Fibroblast of upper back skin (primary cell): ENCODE data around the gene MROH7.

Experiments
- DNase-seq: peaks from one replicate; pipeline ENCODE4 v3.0.0-alpha.2; 2013

MROH7 gene

DNA sequence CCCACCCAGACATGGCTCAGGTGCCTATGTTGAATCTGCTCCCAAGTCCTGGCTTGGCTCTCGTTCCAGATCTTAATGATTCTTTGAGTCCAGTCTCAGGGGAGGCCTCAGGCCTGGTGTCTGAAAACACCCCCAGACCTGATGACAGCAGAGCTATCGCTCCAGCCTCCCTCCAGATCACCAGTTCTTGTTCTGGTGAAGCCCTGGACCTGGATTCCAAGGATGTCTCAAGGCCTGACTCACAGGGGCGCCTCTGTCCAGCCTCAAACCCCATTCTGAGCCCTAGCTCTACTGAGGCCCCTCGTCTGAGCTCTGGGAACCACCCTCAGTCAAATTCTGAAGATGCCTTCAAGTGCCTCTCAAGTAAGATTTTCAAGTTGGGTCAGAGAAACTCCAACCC, 11.4 kb downstream of the MROH7 start:
- peak; percentile 10 for DNase-seq

DNA sequence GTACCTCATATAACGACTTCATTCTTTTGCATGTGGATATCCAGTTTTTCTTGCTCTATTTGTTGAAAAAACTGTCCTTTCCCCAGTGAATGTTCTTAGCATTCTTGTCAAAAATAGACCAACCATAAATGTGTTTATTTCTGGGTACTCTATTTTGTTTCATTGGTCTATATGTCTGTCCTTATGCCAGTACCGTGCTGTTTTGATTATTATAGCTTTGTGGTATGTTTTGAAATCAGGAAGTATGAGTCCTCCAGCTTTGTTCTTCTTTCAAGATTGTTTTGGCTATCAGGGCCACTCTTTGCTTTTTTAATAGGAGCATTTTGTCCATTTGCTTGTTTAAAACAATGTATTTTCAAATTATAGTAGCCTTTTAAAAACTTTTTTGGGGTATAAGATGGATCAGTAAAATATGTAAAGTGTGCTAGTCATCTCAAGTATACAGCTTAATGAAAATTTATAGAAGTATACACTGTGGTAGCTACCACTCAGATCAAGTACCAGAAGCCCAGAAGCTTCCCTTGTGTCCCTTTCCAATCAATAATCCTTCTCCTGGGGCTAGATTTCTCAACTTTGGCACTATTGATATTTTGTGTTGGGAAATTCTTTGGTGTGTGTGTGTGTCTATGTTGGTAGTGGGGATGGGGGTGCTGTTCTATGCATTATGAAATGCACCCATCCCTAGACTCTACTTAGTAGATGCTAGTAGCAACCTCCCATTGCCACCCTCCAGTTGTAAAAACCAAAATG, 16.8 kb downstream of the MROH7 start:
- no peak for DNase-seq

DNA sequence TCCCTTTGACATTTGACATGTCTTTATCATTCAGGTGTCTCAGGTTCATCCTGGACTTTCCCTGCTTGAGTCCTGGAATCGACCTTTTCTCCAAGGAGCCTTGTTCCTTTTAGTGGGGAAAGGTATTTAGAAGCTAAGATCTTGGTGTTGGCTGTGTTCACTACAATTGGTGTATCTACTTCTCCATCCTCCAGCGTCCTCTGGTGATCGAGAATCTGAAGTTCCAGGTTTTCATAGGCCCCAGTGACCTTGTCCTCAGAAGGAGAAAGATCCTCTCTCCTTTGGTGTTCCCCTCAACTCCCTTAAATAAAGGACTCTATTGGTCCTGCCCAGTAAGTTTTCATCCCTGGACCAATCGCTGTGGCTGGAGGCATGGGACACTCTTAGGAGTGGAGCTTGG, 22.1 kb downstream of the MROH7 start:
- no peak for DNase-seq

DNA sequence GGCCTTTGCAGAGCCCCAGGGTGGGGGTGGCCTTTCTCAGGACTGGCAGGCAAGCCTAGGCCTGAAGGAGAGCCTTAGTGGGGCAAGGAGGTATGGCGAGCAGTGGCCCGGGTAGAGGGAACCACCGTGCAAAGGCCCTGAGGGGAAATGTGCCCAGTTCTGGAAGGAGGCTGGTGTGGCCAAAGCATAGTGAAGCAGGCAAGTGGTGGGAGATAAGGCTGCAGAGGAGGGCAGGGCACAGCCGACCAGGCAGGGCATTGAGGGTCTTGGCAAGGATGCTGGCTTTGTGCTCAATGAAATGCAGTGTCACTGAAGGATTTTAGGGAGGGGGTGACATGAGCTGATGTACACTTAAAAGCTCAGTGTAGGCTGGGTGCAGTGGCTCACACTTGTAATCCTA, 22.8 kb downstream of the MROH7 start:
- DNase-seq, result no peak

DNA sequence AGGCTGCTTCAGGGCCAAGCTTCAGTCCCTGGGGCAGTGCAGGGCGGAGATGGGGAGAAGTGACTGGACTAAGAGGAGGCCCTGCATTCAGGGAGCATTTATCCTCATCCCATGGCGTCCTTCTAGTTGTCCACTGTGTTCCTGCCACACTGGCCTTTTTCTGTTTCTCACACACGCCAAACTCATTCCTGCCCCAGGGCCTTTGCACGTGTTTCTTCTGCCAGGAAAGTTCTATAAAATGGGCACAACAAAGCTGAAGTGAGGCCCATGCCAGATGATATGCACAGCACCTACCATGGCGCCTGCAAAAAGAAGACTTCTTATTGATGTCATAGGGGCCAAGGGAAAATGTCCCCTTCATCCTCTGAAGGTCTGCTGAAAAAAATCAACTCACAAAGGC, 24.3 kb downstream of the MROH7 start:
- no peak for DNase-seq

DNA sequence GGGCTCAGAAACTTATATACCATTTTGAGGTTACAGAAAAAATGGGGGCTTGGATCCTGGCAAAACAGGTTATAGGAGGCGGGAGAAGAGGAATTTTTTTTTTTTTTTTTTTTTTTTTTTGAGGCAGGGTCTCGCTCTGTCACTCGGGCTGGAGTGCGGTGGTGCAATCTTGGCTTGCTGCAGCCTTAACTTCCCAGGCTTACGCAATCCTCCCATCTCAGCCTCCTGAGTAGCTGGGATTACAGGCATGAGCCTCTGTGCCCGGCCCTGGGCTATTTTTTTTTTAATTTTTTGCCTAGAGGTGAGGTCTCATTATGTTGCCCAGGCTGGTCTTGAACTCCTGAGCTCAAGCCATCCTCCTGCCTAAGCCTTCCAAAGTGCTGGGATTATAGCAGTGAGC, 24.7 kb downstream of the MROH7 start:
- DNase-seq, result no peak

DNA sequence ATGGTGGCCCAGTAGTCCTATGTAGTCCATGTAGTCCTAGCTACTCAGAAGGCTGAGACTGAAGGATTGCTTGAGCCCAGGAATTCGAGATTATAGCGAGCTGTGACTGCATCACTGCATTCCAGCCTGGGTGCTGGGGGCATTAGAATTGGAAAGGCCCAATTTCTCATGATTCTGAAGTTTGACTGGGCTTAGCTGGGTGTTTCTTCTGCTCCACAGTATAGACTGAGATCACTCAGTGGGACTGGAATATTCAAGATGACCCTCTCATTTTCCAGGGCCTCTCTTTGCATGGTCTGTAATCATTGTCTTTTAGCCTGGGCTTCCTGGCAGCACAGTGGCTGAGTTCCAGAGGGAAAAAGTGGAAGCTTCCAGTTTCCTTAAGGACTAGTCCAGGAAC, 26.2 kb downstream of the MROH7 start:
- DNase-seq, result no peak

DNA sequence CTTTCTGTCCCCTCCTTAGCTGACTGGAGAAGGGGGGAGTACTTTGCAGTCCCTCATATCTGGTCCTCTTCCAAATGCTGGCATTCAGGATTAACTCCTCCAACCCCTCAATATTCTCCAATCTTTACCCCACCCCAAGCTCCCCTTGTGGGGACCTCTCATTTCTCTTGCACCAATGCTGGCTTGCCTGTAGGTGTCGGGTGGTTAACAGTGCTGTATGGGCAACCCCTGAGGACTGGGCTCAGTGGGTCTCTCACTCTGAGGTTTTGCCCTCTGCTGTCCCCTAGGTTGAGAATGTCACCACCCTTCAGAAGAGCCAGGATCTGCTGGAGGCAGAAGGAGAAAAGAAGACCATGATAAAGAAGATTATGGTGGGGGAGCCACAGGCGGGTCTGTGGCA, 27.0 kb downstream of the MROH7 start:
- no peak for DNase-seq

DNA sequence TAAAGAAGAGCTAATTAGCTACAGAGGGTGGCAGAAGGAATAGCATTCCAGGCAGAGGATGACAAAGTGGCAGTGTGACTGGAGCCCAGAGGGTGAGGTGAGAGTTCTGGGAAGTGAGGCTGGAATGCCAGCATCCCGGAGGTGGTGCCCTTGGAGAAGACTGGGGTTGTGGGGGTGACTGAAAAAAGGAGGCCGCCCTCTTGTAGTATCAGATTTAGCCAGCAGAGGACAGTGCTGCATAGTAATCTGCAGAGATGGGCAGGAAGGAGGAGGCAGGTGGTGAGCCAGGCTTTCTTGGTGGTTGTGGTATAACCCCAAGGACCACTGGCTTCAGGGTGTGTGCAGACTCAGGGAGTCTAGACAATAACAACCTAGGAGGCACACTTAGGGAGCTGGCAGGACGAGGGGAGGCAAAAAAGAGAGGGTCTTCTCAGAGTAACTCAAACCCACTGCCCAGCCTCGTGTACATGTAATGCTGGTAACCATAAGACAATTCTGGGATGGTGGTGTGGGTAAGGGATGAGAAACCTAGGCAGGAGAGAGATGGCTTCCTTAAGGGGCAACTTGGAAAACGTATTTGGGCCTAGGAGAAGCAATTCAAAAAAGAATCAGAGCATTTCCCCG, 30.5 kb downstream of the MROH7 start:
- DNase-seq, result peak; percentile 38

DNA sequence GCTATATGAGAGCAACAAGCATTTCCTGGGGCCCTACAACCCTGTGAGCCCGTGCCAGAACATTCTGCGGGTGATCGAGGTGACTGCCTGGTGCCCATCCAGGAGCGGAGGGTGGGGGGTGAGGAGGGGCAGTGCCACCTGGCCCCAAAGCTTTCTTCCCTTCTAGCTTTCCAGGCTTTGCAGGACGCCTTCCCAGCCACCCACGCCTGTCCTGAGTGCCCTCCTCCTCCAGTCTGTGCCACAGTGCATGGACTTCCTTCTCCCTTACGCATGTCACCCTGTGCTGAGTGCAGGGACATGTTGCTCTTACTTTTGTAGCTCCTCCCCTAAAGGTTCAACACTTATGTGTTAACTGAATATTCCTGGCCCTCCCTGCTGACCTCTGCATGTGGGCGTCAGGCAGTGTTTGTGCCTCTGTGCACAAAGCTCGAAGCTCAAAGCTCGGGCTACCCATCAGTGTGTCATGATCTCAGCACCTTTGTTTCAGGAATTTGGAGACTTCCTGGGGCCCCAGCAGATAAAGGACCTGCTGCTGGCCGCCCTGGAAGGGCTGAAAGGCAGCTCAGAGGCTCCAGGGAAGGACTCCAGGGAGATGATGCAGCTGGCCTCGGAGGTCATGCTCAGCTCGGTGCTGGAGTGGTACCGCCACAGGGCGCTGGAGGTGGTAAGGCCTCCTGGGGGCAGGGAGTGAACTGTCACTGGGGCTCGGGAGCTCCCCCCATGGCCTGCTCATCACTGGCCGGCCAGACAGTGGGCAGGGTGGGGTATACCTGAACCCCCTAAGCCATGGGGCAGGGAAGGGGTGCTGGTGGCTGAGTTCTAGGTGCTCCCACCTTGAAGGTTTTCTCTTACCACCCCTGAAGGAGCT, 37.4 kb downstream of the MROH7 start:
- DNase-seq, result no peak

DNA sequence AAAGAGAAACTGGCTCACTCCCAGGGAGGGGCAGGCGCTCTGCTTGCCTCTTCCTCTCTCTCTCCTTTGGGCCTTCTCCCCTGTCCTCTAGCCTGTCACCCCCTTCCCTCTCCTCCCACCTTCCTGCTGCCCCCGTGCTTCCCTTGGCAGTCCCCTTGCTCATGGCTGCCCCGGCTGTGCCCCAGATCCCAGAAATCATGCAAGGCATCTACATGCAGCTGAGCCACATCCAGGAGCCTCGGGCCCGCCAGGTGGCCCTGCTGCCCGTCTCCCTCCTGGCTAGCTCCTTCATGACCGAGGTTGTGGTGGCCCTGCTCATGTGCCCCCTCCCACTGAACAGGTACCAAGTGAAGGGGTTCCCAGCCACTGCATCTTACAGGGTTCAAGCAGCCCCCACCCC, 38.1 kb downstream of the MROH7 start:
- DNase-seq, result no peak

DNA sequence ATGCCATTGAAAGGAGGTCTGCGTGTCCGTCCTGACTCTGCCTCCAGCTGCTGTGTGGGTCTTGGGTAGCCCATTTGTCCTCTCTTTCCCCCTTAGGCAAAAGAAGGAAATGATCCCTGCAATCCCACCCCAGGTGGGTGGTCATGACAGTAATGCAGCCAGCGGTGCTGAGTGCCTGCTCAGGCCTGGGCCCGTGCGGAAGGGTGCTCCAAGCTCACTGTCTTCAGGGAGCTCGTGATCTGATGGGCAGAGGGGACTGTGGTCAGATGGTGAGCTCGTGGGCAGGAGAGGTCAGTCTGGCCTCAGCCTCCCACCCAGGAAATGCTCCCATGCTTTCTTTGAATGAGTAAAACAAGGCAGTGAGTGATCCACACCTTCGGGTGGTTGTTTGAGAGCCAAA, 38.8 kb downstream of the MROH7 start:
- DNase-seq, result no peak

DNA sequence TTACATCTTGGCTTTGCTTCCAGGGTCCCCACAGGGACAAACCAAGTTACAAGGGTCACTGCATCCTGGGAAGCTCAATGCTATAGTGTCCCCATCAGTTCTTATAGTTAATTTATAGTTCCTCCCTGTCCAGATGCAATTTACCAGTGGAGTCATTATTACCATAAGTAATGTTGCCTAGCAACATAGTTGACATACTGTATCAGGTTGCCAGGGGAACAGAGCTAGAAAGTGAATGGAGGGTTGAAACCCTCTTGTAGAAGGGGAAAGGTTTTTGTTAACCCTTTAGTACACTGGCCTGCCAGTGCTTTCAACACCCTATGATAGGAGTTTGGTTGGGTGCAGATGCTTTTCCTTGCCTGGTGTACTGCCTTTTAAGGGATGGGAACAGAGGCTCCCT, 39.8 kb downstream of the MROH7 start:
- DNase-seq, result no peak

DNA sequence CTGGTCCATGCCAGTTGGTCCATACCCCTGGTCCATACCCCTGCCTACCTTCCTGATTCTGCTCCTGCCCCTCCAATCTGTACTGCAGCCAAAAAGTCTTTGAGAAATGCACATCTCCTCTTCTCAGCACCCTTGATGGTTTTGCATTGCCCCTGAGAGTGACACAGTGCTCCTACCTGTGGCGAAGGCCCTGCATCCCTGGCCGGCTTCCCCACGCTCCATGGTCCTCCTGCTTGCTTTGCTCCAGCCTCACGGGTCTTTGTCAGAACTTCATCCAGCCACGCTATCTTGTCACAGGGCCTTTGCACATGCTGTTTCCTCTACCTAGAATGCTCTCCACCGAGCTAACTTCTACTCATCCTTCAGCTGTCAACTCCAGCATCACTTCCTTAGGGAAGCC, 41.9 kb downstream of the MROH7 start:
- no peak for DNase-seq

DNA sequence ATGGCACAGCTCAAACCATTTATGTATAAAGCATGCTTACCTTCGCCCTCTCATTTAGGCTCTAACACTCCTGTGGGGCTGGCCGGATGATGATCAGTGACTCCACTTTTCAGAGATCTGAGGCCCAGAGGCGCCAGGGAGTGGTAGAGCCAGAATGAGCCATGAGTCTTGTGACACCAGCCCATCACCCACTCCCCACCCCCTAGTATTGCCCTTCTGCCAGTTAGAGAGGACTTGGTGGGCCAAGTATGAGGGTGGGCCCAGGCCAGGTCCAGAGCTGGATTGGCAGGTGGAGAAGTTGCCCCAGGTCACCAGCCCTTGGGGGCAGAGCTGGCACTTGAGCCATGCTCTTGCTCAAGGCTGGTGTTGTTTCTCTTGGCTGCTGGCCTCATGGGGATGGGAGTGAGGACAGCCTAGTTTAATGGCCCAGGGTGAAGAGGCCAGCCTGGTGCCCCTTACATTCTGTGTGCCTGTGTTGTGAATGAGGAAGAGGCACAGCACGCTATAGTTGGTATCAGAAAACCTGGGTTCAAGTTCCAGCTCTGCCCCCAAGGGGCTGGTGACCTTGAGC, 43.8 kb downstream of the MROH7 start:
- no peak for DNase-seq

DNA sequence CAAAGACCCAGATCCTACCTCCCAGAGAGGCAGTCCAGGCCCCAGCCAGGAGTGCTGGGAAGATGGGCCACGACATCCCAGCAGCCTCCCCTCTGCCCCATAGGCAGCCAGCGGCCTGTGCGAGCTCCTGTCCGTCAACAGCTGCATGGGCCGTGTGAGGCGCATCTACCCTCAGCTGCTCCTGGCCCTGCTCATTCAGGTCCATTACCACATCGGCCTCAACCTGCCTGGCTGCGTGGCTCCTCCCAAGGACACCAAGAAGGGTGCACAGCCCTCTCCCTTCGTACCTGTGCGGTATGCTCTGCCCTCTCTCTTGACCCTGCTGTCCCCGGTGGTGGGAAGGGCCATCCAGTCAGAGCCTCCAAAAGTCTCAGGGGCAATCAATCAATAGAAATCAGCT, 44.6 kb downstream of the MROH7 start:
- DNase-seq, result no peak

DNA sequence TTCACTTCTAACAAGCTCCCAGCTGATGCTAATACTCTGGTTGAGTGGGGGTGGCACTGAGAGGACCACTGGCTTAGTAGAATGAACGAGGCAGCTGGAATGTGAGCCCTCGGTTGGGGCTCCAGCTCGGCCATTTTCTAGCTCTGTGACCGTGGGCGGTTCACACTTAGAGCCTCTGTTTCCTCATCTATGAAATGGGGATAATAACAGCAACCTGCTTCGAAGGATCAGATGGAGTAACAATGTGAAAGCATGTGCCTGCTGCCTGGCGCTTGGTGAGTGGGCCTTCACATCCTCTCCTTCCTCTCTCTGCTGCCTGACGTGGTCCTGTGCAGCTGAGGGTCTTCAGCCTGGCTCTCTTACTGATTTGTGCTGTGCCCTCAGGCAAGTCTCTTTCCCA, 53.2 kb downstream of the MROH7 start:
- no peak for DNase-seq

DNA sequence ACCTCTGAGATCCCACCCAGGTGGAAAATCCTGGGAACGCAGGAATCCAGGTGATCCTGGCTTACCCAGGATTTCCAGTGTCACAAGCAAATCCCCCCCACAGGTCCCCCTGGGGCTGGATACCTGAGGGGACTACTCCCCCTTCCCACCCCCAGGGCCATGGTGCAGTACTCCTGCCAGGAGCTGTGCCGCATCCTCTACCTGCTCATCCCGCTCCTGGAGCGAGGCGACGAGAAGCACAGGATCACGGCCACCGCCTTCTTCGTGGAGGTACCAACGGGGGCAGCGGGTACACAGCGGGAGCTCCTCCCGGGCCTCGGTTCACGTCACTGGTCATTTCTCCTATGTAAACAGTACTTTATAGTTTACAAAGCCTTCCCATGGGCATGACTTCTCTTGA, 53.6 kb downstream of the MROH7 start:
- DNase-seq, result no peak

DNA sequence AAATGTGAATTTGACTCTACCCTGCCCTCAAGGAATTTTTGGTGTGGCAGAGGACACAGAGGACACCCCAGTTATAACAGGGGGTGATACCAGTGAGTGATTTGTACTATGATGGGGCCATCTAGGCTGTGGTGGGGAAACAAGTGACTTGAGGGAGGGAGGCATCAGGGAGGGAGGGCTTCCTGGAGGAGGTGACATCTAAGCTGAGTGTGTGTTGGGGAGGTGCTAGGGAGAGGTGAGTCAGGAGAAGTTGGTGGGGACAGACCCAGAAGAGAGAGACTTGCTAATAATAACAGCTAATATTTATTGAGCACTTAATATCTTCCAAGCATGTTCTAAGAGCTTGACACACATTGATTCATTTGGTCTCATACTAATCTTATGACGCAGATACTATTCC, 54.2 kb downstream of the MROH7 start:
- no peak for DNase-seq

DNA sequence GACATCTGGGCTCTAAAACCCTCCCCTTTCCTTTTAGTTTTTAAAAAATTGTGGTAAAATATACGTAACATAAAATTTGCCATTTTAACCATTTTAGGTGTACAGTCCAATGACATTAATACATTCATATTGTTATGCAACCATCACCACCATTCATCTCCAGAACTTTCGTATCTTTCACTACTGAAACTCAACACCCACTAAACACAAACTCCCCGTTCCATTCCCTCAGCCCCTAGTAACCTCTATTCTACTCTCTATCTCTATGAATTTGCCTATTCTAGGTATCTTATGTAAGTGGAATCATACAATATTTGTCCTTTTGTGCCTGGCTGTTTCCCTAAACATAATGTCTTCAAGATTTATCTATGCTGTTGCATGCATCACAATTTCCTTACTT, 54.7 kb downstream of the MROH7 start:
- DNase-seq, result no peak

DNA sequence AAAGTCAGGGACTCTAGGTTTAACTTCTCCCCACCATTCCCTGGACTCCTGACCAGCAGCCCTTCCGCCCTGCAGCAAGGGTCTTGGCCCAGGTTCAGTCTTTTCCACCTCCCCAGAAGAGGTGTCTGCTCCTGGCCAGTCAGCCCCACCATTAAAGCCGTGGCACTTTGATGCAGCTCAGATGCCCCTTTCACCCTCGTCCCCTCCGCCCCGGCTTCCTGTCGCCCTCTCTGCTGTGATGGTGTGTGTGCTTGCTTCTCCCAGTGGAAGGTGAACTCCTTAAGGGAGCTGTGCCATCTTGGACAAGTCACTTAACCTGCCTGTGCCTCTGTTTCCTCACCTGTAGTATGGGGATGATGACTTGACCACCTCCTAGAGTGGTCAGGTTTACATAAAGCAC, 56.3 kb downstream of the MROH7 start:
- no peak for DNase-seq

DNA sequence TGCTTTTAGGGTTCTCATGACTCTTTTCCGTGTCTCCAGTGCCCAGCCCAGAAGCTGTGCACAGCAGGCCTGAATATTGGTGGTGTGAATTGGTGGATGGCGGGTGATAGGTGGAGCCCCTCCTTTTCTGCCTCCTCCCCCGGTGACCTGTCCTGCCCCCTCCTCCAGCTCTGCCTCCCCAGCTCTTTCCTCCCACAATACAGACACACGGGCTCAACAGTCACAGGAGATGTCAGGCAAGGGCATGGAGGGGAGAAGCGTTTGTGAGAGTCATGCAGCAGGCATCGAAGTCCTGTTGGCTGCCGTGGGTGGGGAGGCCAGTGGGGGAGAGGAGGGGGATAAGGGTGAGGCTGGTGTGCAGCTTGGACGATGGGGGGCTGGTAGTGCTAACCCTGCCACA, 56.8 kb downstream of the MROH7 start:
- DNase-seq, result no peak

DNA sequence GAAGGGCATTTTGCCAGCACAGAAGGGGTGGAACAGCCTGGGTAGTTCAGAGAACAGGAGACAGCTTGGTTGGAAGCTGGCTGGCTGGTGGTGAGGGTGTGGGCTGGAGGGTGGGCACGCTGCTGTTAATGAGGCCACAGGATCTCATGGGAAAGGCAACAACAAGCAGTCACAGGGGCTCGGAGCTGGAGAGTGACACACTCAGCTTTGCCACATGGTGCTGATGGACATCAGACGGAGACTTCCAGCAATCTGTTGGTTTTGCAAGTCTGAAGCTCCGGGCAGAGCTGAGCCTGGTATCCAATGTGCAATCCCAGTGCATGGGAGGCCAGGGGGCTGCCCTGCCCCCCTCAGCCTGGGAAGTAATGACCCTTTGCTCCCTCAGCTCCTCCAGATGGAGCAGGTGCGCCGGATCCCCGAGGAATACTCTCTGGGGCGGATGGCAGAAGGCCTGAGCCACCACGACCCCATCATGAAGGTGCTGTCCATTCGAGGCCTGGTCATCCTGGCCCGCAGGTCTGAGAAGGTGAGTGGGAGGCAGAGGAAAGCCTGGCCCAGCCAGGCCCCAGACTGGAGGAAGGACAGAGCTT, 58.4 kb downstream of the MROH7 start:
- DNase-seq, result no peak
